ENCODE data around the gene TMEM127. TPM values are rescaled to one million over a fixed set of nuclear protein-coding genes. Genes with fewer than 3 reads are reported as not detected.

The TMEM127 gene
- total RNA-seq, 2 donors from 2014 or later, result 27.0 to 28.3 TPM

DNA sequence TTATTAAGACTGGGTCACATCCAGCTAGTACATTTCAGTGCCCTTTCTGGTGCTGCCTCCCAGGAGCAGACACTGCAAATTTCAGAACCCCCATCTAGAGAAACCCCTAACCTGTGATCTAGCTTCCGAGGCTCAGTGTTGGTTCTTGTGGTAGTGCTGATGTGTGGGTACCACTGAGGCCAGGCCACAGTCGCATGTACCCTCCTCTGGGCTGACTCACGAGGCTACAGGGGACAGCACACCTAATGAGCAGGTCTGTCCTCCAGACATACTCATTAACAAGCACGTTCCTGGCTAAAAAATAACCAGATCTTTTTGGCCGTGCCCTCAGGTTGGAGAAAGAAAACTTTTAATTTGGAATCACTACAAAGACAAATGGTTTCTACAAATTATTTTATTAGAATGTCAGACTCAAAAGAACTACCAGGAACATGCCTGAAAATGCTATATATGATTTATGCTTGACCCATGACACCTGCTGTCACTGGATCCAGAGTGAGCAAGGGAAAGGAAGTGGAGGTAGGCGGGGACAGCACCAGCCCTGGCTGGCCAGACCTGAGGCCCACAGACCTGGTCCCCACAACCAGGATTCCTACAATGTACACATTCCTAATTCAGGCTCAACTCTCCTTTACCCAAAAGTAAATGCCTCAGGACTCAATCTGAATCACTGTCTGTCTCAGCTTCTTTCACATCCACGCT, 8.7 kb upstream of the TMEM127 start:
- Histone ChIP-seq H3K9me3 (ENCODE audit: control insufficient read depth, low read length) (no peaks in the 10 kb centered on the region), H3K9ac (ENCODE audit: extremely low read depth, low read length, poor library complexity, severe bottlenecking) (no peak overlapping the region), H3K4me1 (ENCODE audit: control insufficient read depth, insufficient read depth, low read length) (no peaks in the 10 kb centered on the region), H3K36me3 (ENCODE audit: control insufficient read depth, insufficient read depth, low read length) (peaks cover 87% of the 10 kb centered on the region), H3K27ac (ENCODE audit: low read depth, low read length) (peak overlapping the region; percentile 9), H3K4me3 (ENCODE audit: low read length) (no peak overlapping the region), H3K27me3 (ENCODE audit: control insufficient read depth, insufficient read depth, low read length, poor library complexity, severe bottlenecking) (no peaks in the 10 kb centered on the region)
- H3K36me3 Mint-ChIP-seq (ENCODE audit: low read depth), result peaks cover 74% of the 10 kb centered on the region
- no peaks in the 10 kb centered on the region for H3K9me3 Mint-ChIP-seq
- no peak overlapping the region for H3K4me3 Mint-ChIP-seq
- DNase-seq, result no peak
- H3K4me1 Mint-ChIP-seq, result no peaks in the 10 kb centered on the region
- H3K27ac Mint-ChIP-seq, result no peak overlapping the region
- TF ChIP-seq, protein P1, sequence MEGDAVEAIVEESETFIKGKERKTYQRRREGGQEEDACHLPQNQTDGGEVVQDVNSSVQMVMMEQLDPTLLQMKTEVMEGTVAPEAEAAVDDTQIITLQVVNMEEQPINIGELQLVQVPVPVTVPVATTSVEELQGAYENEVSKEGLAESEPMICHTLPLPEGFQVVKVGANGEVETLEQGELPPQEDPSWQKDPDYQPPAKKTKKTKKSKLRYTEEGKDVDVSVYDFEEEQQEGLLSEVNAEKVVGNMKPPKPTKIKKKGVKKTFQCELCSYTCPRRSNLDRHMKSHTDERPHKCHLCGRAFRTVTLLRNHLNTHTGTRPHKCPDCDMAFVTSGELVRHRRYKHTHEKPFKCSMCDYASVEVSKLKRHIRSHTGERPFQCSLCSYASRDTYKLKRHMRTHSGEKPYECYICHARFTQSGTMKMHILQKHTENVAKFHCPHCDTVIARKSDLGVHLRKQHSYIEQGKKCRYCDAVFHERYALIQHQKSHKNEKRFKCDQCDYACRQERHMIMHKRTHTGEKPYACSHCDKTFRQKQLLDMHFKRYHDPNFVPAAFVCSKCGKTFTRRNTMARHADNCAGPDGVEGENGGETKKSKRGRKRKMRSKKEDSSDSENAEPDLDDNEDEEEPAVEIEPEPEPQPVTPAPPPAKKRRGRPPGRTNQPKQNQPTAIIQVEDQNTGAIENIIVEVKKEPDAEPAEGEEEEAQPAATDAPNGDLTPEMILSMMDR (conservative IDR thresholded peaks at IDR 0.05), result no peak
- no peaks in the 10 kb centered on the region for H3K27me3 Mint-ChIP-seq (ENCODE audit: insufficient read depth)
- WGBS, 2 experiments (ENCODE audit: insufficient coverage in 1 of 2, insufficient read length in 1 of 2), result 90 to 100% methylated on average over 2 to 7 of the region's 7 CpGs

DNA sequence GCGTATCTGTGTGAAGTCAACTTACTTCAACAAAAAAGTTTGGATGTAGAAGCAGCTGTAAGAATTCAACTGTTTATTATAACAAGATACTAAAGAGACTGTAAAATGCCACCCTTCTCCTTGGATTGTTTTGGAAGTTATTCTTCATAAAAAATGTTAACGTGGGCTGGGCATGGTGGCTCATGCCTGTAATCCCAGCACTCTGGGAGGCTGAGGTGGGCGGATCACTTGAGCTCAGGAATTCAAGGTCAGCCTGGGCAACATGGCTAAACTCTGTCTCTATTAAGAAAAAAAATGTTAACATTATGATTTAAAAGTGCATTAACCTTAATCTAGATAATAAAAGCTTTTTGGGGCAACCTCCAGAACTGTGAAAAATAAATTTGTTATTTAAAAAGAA, 8.0 kb upstream of the TMEM127 start:
- peaks cover 87% of the 10 kb centered on the region for H3K36me3 ChIP-seq (ENCODE audit: control insufficient read depth, insufficient read depth, low read length)

DNA sequence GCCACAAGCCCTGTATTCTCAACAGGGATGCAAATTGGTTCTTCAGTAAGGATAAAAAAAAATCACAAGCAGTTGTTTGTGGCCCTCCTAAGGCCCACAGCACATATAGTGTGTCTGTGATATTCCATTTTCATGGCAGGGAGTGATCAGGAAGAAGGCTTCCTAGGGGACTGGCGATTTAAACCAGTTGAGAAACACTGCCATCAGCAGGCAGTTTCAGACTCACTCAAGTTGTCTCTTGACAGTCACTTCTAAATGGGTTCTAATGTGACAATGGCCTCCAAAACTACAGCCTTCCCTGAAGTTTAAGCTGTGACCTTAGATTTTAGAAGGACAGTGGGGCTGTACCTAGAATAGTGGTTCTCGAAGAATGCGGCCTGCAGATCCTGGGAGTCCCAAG, 6.2 kb upstream of the TMEM127 start:
- peaks cover 2% of the 10 kb centered on the region for H3K4me1 Mint-ChIP-seq

More for the DNA sequence above, 8.0 kb upstream of the TMEM127 start:
- 86 to 91% methylated on average over 2 to 3 of the region's 3 CpGs for WGBS, 2 experiments (ENCODE audit: insufficient coverage in 1 of 2, insufficient read length in 1 of 2)
- Mint-ChIP-seq H3K36me3 (ENCODE audit: low read depth) (peaks cover 74% of the 10 kb centered on the region), H3K27ac (no peak overlapping the region), H3K9me3 (no peaks in the 10 kb centered on the region), H3K4me1 (no peaks in the 10 kb centered on the region), H3K4me3 (no peak overlapping the region), H3K27me3 (ENCODE audit: insufficient read depth) (no peaks in the 10 kb centered on the region)
- Histone ChIP-seq H3K4me1 (ENCODE audit: control insufficient read depth, insufficient read depth, low read length) (no peaks in the 10 kb centered on the region), H3K9me3 (ENCODE audit: control insufficient read depth, low read length) (no peaks in the 10 kb centered on the region), H3K4me3 (ENCODE audit: low read length) (no peak overlapping the region), H3K27me3 (ENCODE audit: control insufficient read depth, insufficient read depth, low read length, poor library complexity, severe bottlenecking) (no peaks in the 10 kb centered on the region), H3K9ac (ENCODE audit: extremely low read depth, low read length, poor library complexity, severe bottlenecking) (no peak overlapping the region), H3K27ac (ENCODE audit: low read depth, low read length) (no peak overlapping the region)
- TF ChIP-seq, protein P1 (conservative IDR thresholded peaks at IDR 0.05), result no peak
- DNase-seq, result no peak

More for the DNA sequence above, 6.2 kb upstream of the TMEM127 start:
- Mint-ChIP-seq H3K36me3 (ENCODE audit: low read depth) (peaks cover 69% of the 10 kb centered on the region), H3K27me3 (ENCODE audit: insufficient read depth) (no peaks in the 10 kb centered on the region), H3K27ac (no peak overlapping the region), H3K9me3 (no peaks in the 10 kb centered on the region), H3K4me3 (no peak overlapping the region)
- no peak overlapping the region for H3K27ac ChIP-seq (ENCODE audit: low read depth, low read length)
- peaks cover 84% of the 10 kb centered on the region for H3K36me3 ChIP-seq (ENCODE audit: control insufficient read depth, insufficient read depth, low read length)
- H3K27me3 ChIP-seq (ENCODE audit: control insufficient read depth, insufficient read depth, low read length, poor library complexity, severe bottlenecking), result no peaks in the 10 kb centered on the region
- H3K4me1 ChIP-seq (ENCODE audit: control insufficient read depth, insufficient read depth, low read length), result no peaks in the 10 kb centered on the region
- WGBS, 2 experiments (ENCODE audit: insufficient coverage in 1 of 2, insufficient read length in 1 of 2), result 84 to 94% methylated on average over 3 of the region's 3 CpGs
- H3K9me3 ChIP-seq (ENCODE audit: control insufficient read depth, low read length), result no peaks in the 10 kb centered on the region
- no peak overlapping the region for H3K4me3 ChIP-seq (ENCODE audit: low read length)
- no peak overlapping the region for H3K9ac ChIP-seq (ENCODE audit: extremely low read depth, low read length, poor library complexity, severe bottlenecking)
- TF ChIP-seq, protein P1 (conservative IDR thresholded peaks at IDR 0.05), result no peak
- no peak for DNase-seq

Data from endodermal cell (in vitro differentiated cells).